GM10266 (cell line): Measurements from ENCODE around the gene MEAF6.

Experiments
- DNase-seq: peaks from one replicate; pipeline ENCODE4 v3.0.0; 2012; ENCODE audit errors: extremely low spot score
- CTCF ChIP-seq: IDR thresholded peaks from 2 replicates; pipeline ENCODE4 v1.5.1; 2012; ENCODE audit warnings: mild to moderate bottlenecking, low read depth; ENCODE audit not compliant: control insufficient read depth, insufficient read depth; ENCODE audit errors: missing control alignments

MEAF6 gene

GRCh38 chr1:37498872-37499617 lies 15.5 kb downstream of the MEAF6 start:
- no peak for DNase-seq
- no peak for TF ChIP-seq CTCF

- DNase-seq = no peak
- no peak for TF ChIP-seq CTCF
These were observed 16.7 kb downstream of the MEAF6 start for GRCh38 chr1:37497832-37498231.

GRCh38 chr1:37495875-37496274 lies 18.7 kb downstream of the MEAF6 start:
- no peak for DNase-seq

GRCh38 chr1:37493336-37494098 lies 21.0 kb downstream of the MEAF6 start:
- TF ChIP-seq CTCF = no peak

More at GRCh38 chr1:37495875-37496274, 18.7 kb downstream of the MEAF6 start:
- TF ChIP-seq CTCF = no peak

GRCh38 chr1:37487619-37487984 lies 27.0 kb downstream of the MEAF6 start:
- no peak for TF ChIP-seq CTCF
- no peak for DNase-seq

More at GRCh38 chr1:37493336-37494098, 21.0 kb downstream of the MEAF6 start:
- DNase-seq = no peak

- TF ChIP-seq CTCF = peak; percentile 95
- DNase-seq = peak; percentile 71
These were observed 27.6 kb downstream of the MEAF6 start for GRCh38 chr1:37486680-37487618.
